SK-N-SH (cell line): ENCODE data around the gene PUM1. TPM values are rescaled to one million over a fixed set of nuclear protein-coding genes. Genes with fewer than 3 reads are reported as not detected.

Experiments used
- CTCF ChIA-PET: fragments of 300-600, 350-600 bp; formaldehyde crosslinking; extraction: SDS; loops from one replicate; lab custom pipeline; 2021; lab: Yijun Ruan, JAX
- POLR2A ChIA-PET: fragments of 350-600 bp; sonication (Branson Sonifier 250); formaldehyde crosslinking; extraction: SDS; loops from one replicate; lab custom pipeline; 2020; ENCODE audit warnings: antibody characterized with exemption, inconsistent platforms; lab: Yijun Ruan, JAX
- DNase-seq: peaks from one replicate; pipeline ENCODE4 v3.0.0; 2012
- H2AFZ ChIP-seq: fragments of 200-600 bp; sonication (generic); 2 replicates; pipeline ENCODE4 v1.8.1; 2016; ENCODE audit warnings: antibody characterized with exemption, mild to moderate bottlenecking, low read depth
- H3F3A ChIP-seq: fragments of 200-600 bp; sonication (generic); replicated peaks from 2 replicates; pipeline ENCODE3; 2016; ENCODE audit warnings: antibody characterized with exemption, mild to moderate bottlenecking; ENCODE audit not compliant: insufficient read depth
- H3K27ac ChIP-seq, 2 experiments: fragments of 200-500 bp in 1 of 2; fragments of 200-600 bp in 1 of 2; sonication (Bioruptor generic) in 1 of 2; sonication (generic), shearing (Covaris generic) in 1 of 2; 2 replicates each; pipeline versions ENCODE4 v1.5.1 to v1.6.1; 2014 to 2016; ENCODE audit warnings: low read depth in 2 of 2, inconsistent platforms in 1 of 2, low read length in 1 of 2, mild to moderate bottlenecking in 1 of 2, mixed read lengths in 1 of 2
- H3K27me3 ChIP-seq: fragments of 200-600 bp; sonication (generic), shearing (Covaris generic); 2 replicates; pipeline ENCODE4 v1.6.1; 2016; ENCODE audit warnings: mixed run types; ENCODE audit not compliant: insufficient read depth
- H3K36me3 ChIP-seq, 2 experiments: fragments of 200-500 bp in 1 of 2; fragments of 200-600 bp in 1 of 2; sonication (Bioruptor generic) in 1 of 2; sonication (generic) in 1 of 2; replicated peaks in 1 of 2; 2 replicates each; pipeline versions ENCODE3 to v1.5.1; 2014 to 2016; ENCODE audit warnings: low read length in 1 of 2, mild to moderate bottlenecking in 1 of 2; ENCODE audit not compliant: insufficient read depth in 2 of 2, control insufficient read depth in 1 of 2
- H3K4me1 ChIP-seq, 2 experiments: fragments of 200-500 bp in 1 of 2; fragments of 200-600 bp in 1 of 2; sonication (Bioruptor generic) in 1 of 2; sonication (generic), shearing (Covaris generic) in 1 of 2; 2 replicates each; pipeline versions ENCODE4 v1.5.1 to v1.6.1; 2014 to 2016; ENCODE audit warnings: low read depth in 1 of 2, low read length in 1 of 2, mixed run types in 1 of 2; ENCODE audit not compliant: insufficient read depth in 2 of 2, control insufficient read depth in 1 of 2
- H3K4me2 ChIP-seq: fragments of 200-600 bp; sonication (generic), shearing (Covaris generic); 2 replicates; pipeline ENCODE4 v1.6.1; 2017; ENCODE audit warnings: mixed run types
- H3K4me3 ChIP-seq, 2 experiments: fragments of 200-500 bp in 1 of 2; fragments of 200-600 bp in 1 of 2; sonication (Bioruptor generic) in 1 of 2; sonication (generic), shearing (Covaris generic) in 1 of 2; 2 replicates each; pipeline versions ENCODE4 v1.5.1 to v1.8.1; 2014 to 2016; ENCODE audit warnings: low read depth in 2 of 2, inconsistent platforms in 1 of 2, low read length in 1 of 2, mild to moderate bottlenecking in 1 of 2, mixed read lengths in 1 of 2, moderate library complexity in 1 of 2
- H3K79me2 ChIP-seq: fragments of 200-600 bp; sonication (generic); 2 replicates; pipeline ENCODE4 v1.8.1; 2017; ENCODE audit warnings: mild to moderate bottlenecking; ENCODE audit not compliant: insufficient read depth
- H3K9ac ChIP-seq: fragments of 200-600 bp; sonication (generic); 2 replicates; pipeline ENCODE4 v1.6.1; 2017; ENCODE audit warnings: mixed run types
- H3K9me2 ChIP-seq: fragments of 200-600 bp; sonication (generic); 2 replicates; pipeline ENCODE4 v1.6.1; 2017; ENCODE audit warnings: mixed run types
- H3K9me3 ChIP-seq: fragments of 200-600 bp; sonication (generic); 2 replicates; pipeline ENCODE4 v1.6.1; 2017; ENCODE audit warnings: mixed run types, mild to moderate bottlenecking, moderate library complexity
- H4K20me1 ChIP-seq: fragments of 200-600 bp; sonication (generic); 2 replicates; pipeline ENCODE4 v1.6.1; 2017; ENCODE audit warnings: mild to moderate bottlenecking, mixed run types; ENCODE audit not compliant: insufficient read depth
- CTCF ChIP-seq: fragments of 200-600 bp; sonication (generic); IDR thresholded peaks from 2 replicates; pipeline ENCODE4 v1.6.1; 2017; ENCODE audit warnings: antibody characterized with exemption, mild to moderate bottlenecking, moderate library complexity
- ELF1 ChIP-seq: IDR thresholded peaks from 2 replicates; pipeline ENCODE4 v1.4.0; 2012
- EP300 ChIP-seq, 2 experiments: IDR thresholded peaks; 2 replicates each; pipeline versions ENCODE4 v1.4.0 to v1.6.1; 2012; ENCODE audit warnings: borderline replicate concordance in 1 of 2, low read depth in 1 of 2, low read length in 1 of 2
- EZH2phosphoT487 ChIP-seq: fragments of 200-600 bp; sonication (generic); IDR thresholded peaks from 2 replicates; pipeline ENCODE4 v1.6.1; 2017; ENCODE audit warnings: low read depth, mixed run types, mild to moderate bottlenecking, antibody characterized with exemption, moderate library complexity, borderline replicate concordance
- FOSL2 ChIP-seq: IDR thresholded peaks from 2 replicates; pipeline ENCODE4 v1.4.0; 2012; ENCODE audit warnings: low read depth, mild to moderate bottlenecking, moderate library complexity, borderline replicate concordance
- FOXM1 ChIP-seq: IDR thresholded peaks from 2 replicates; pipeline ENCODE4 v1.4.0; 2012; ENCODE audit warnings: low read depth, mild to moderate bottlenecking
- JUND ChIP-seq: IDR thresholded peaks from 2 replicates; pipeline ENCODE4 v1.4.0; 2012
- MAX ChIP-seq: IDR thresholded peaks from 2 replicates; pipeline ENCODE4 v1.4.0; 2012; ENCODE audit warnings: low read depth
- POLR2AphosphoS5 ChIP-seq: IDR thresholded peaks from 2 replicates; pipeline ENCODE4 v1.6.1; 2012; ENCODE audit warnings: low read depth, low read length
- RCOR1 ChIP-seq: fragments of 150-350 bp; IDR thresholded peaks from 2 replicates; pipeline ENCODE4 v1.6.1; 2017; ENCODE audit warnings: antibody characterized with exemption, low read length
- RXRA ChIP-seq: IDR thresholded peaks from 2 replicates; pipeline ENCODE4 v1.4.0; 2012; ENCODE audit warnings: low read depth, mild to moderate bottlenecking, borderline replicate concordance
- SMC3 ChIP-seq: IDR thresholded peaks from 2 replicates; pipeline ENCODE4 v1.6.1; 2012; ENCODE audit warnings: low read depth, low read length, improper control_type of control experiment
- TAF1 ChIP-seq: IDR thresholded peaks from 2 replicates; pipeline ENCODE4 v1.6.1; 2012; ENCODE audit warnings: low read depth, mild to moderate bottlenecking, low read length, moderate library complexity, borderline replicate concordance
- TCF12 ChIP-seq: IDR thresholded peaks from 2 replicates; pipeline ENCODE4 v1.4.0; 2012
- ZBTB33 ChIP-seq: IDR thresholded peaks from 2 replicates; pipeline ENCODE4 v1.4.0; 2012; ENCODE audit warnings: low read depth, borderline replicate concordance
- WGBS: methylation state at CpG from one replicate; pipeline ENCODE4 v1.1.6; 2017; ENCODE audit warnings: low lambda C conversion rate; 5-methylcytosine and 5-hydroxymethylcytosine counted together
- polyA plus RNA-seq, 3 experiments: library from polyadenylated mRNA; depleted of rRNA; stranded (reverse); fragments of >200 nt; gene quantifications; 2 replicates each; pipeline ENCODE4 v1.2.3, GENCODE V29; 2012

The PUM1 gene
- polyA plus RNA-seq, 1 of the 3 experiments (the other 2 are of a cell fraction), result 66.7 TPM

- no peak for TF ChIP-seq EZH2phosphoT487
- TF ChIP-seq JUND, result no peak
Observed at GRCh38 chr1:30914931-30915330, 150.6 kb downstream of the PUM1 start (continued).

- Histone ChIP-seq H3K9ac (no peak overlapping the region), H3K27me3 (no peaks in the 10 kb centered on the region), H4K20me1 (no peaks in the 10 kb centered on the region), H3K4me3 (no peak overlapping the region), H2AFZ (no peak overlapping the region), H3K27ac (no peak overlapping the region), H3K36me3 (no peaks in the 10 kb centered on the region), H3K4me2 (no peak overlapping the region), H3F3A (no peaks in the 10 kb centered on the region), H3K4me1 (peaks cover 6 to 21% of the 10 kb centered on the region in 2 experiments; a peak in 3 of 4 replicates), H3K9me2 (no peaks in the 10 kb centered on the region), H3K79me2 (no peaks in the 10 kb centered on the region), H3K9me3 (no peaks in the 10 kb centered on the region)
- CTCF ChIA-PET, result interaction anchor here (1.2 to 47.0 kb wide), 7 partner anchors 9 to 194 kb away, joined by 3 to 1422 read pairs (median 93); no protein-coding TSS in a partner anchor
- no peak for DNase-seq
- WGBS, result 93% methylated on average over 2 of the region's 3 CpGs
- TF ChIP-seq MAX, result no peak
- no peak for TF ChIP-seq JUND
- no peak for TF ChIP-seq FOXM1
- no peak for TF ChIP-seq TCF12
- no peak for TF ChIP-seq ZBTB33
- TF ChIP-seq TAF1, result no peak
- no peak for TF ChIP-seq EP300 (IDR thresholded peaks at IDR 0.05; ENCODE audit: borderline replicate concordance in 1 of 2, low read depth in 1 of 2, low read length in 1 of 2)
- TF ChIP-seq RXRA, result no peak
- no peak for TF ChIP-seq POLR2AphosphoS5
- TF ChIP-seq CTCF, result no peak
- TF ChIP-seq FOSL2, result no peak
- TF ChIP-seq ELF1, result no peak
- no peak for TF ChIP-seq SMC3
- no peak for TF ChIP-seq RCOR1
- POLR2A ChIA-PET, result no interaction called here
Observed at GRCh38 chr1:30914587-30914922, 151.0 kb downstream of the PUM1 start.
